ENCODE results near the gene CRYBG1. TPM values are rescaled to one million over a fixed set of nuclear protein-coding genes. Genes with fewer than 3 reads are reported as not detected.

CRYBG1 gene
- polyA plus RNA-seq, 2 of the 4 experiments (the other 2 are of a cell fraction): 0.31 to 0.37 TPM

DNA sequence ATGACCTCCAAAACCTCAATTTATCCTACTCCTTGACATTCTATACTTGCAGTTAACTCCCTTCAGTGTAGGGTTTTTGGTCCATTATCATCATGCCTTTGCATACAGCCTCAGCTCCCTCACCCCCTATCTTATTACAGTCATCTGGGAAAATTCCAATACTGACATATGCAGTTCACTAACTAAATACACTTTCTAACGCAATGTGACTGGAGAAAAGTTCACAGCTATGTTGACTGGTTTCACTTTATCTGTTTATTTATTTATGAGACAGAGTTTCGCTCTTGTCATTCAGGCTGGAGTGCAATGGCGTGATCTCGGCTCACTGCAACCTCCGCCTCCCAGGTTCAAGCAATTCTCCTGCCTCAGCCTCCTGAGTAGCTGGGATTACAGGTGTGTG is 64.9 kb downstream of the CRYBG1 start:
- WGBS (ENCODE audit: missing lambda C conversion rate): 84% methylated on average over 5 of the region's 5 CpGs
- CTCF ChIA-PET: no interaction called here

DNA sequence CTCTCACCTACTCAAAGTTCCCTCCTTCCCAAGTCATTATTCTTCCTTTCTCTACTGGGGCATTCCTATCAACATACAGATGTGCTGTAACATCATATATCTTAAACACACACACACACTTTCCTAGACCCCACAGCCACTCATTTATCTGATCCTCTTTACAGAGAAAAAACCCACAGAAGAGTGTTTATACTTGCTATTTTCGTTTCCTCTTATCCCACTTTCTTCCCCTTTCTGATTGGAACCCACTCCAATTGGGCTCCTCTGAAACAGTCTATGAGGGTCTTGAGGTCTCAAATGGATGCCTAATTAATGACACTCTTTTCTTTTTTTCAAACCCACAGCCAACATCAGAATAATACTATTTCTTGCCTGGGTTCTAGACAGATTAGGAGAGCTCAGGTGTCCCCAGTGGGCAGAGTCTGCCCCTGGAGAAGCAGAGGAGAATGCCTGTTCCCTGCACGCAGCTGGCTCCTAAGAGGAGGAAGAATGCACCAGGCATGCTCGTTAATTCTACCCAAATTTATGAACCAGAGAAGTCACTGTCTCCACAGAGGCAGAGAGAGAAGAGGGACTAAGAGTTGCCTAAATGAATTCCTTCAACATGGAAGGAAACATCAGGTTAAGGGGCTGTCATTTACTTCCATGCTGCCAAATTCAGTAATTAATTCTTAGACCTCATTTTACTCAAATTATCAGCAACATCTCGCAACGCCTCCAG is 65.9 kb downstream of the CRYBG1 start:
- FAIRE-seq (no peak), DNase-seq (ENCODE audit: low read depth in 1 of 2, low spot score in 1 of 2) (no peak), ATAC-seq (no peak)
- ChIA-PET CTCF (interaction anchor here (1.6 kb wide), 1 partner anchor 66 kb away, joined by 4 read pairs; the partner anchor contains the start of gene CRYBG1), POLR2A (no interaction called here)
- H3K9me3 ChIP-seq: no peaks in the 10 kb centered on the region
- TF ChIP-seq CHD4 (IDR thresholded peaks at IDR 0.05; ENCODE audit: borderline replicate concordance): no peak
- TF ChIP-seq, protein P1, sequence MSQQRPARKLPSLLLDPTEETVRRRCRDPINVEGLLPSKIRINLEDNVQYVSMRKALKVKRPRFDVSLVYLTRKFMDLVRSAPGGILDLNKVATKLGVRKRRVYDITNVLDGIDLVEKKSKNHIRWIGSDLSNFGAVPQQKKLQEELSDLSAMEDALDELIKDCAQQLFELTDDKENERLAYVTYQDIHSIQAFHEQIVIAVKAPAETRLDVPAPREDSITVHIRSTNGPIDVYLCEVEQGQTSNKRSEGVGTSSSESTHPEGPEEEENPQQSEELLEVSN (IDR thresholded peaks at IDR 0.05; ENCODE audit: borderline replicate concordance, low read depth): no peak
- TF ChIP-seq, protein P2, sequence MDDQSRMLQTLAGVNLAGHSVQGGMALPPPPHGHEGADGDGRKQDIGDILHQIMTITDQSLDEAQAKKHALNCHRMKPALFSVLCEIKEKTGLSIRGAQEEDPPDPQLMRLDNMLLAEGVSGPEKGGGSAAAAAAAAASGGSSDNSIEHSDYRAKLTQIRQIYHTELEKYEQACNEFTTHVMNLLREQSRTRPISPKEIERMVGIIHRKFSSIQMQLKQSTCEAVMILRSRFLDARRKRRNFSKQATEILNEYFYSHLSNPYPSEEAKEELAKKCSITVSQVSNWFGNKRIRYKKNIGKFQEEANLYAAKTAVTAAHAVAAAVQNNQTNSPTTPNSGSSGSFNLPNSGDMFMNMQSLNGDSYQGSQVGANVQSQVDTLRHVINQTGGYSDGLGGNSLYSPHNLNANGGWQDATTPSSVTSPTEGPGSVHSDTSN (IDR thresholded peaks at IDR 0.05): no peak
- TF ChIP-seq, protein P3, sequence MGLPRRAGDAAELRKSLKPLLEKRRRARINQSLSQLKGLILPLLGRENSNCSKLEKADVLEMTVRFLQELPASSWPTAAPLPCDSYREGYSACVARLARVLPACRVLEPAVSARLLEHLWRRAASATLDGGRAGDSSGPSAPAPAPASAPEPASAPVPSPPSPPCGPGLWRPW (IDR thresholded peaks at IDR 0.05): no peak
- TF ChIP-seq, protein P4, sequence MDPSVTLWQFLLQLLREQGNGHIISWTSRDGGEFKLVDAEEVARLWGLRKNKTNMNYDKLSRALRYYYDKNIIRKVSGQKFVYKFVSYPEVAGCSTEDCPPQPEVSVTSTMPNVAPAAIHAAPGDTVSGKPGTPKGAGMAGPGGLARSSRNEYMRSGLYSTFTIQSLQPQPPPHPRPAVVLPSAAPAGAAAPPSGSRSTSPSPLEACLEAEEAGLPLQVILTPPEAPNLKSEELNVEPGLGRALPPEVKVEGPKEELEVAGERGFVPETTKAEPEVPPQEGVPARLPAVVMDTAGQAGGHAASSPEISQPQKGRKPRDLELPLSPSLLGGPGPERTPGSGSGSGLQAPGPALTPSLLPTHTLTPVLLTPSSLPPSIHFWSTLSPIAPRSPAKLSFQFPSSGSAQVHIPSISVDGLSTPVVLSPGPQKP (IDR thresholded peaks at IDR 0.05; ENCODE audit: low read depth, low read length): no peak
- TF ChIP-seq CBX8 (IDR thresholded peaks at IDR 0.05): no peak
- no peak for TF ChIP-seq KDM1A (IDR thresholded peaks at IDR 0.05; ENCODE audit: low read depth)
- TF ChIP-seq EHF (CRISPR knock-in tag; IDR thresholded peaks at IDR 0.05): no peak
- TF ChIP-seq CHD2 (IDR thresholded peaks at IDR 0.05; ENCODE audit: low read length, partially characterized antibody): no peak
- no peak for TF ChIP-seq CEBPB (IDR thresholded peaks at IDR 0.05)
- TF ChIP-seq SMC3 (IDR thresholded peaks at IDR 0.05): no peak
- no peak for TF ChIP-seq ZSCAN20 (CRISPR knock-in tag; IDR thresholded peaks at IDR 0.05)
- no peak for TF ChIP-seq JUN (IDR thresholded peaks at IDR 0.05)
- no peak for TF ChIP-seq EHMT2 (IDR thresholded peaks at IDR 0.05; ENCODE audit: low read depth)
- no peak overlapping the region for H3K4me3 ChIP-seq
- no peaks in the 10 kb centered on the region for H3K4me1 ChIP-seq
- 46% methylated on average over 5 of the region's 5 CpGs for WGBS (ENCODE audit: missing lambda C conversion rate)
- H3K27ac ChIP-seq: no peak overlapping the region
- H3K4me2 ChIP-seq: no peak overlapping the region

More for the DNA sequence above, 64.9 kb downstream of the CRYBG1 start:
- ATAC-seq: no peak
- no peak for TF ChIP-seq ZNF302 (CRISPR knock-in tag; IDR thresholded peaks at IDR 0.05)
- no peak for TF ChIP-seq RARB (CRISPR knock-in tag; IDR thresholded peaks at IDR 0.05)
- no peak for TF ChIP-seq EHMT2 (IDR thresholded peaks at IDR 0.05; ENCODE audit: low read depth)
- TF ChIP-seq, protein P5, sequence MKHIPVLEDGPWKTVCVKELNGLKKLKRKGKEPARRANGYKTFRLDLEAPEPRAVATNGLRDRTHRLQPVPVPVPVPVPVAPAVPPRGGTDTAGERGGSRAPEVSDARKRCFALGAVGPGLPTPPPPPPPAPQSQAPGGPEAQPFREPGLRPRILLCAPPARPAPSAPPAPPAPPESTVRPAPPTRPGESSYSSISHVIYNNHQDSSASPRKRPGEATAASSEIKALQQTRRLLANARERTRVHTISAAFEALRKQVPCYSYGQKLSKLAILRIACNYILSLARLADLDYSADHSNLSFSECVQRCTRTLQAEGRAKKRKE (CRISPR knock-in tag; IDR thresholded peaks at IDR 0.05; ENCODE audit: low read depth): no peak
- no peak overlapping the region for H3K27ac ChIP-seq
- H3K4me2 ChIP-seq: no peak overlapping the region
- no peak overlapping the region for H3K4me3 ChIP-seq
- no peak for FAIRE-seq
- no peak for DNase-seq (ENCODE audit: low read depth in 1 of 2, low spot score in 1 of 2)
- POLR2A ChIA-PET: no interaction called here
- H3K9me3 ChIP-seq: no peaks in the 10 kb centered on the region
- no peaks in the 10 kb centered on the region for H3K4me1 ChIP-seq

- ATAC-seq: no peak
- CTCF ChIA-PET: interaction anchor here (1.7 kb wide), 1 partner anchor 136 kb away, joined by 4 read pairs; no protein-coding TSS in a partner anchor
- TF ChIP-seq ZNF302 (CRISPR knock-in tag; IDR thresholded peaks at IDR 0.05): no peak
- no peak for TF ChIP-seq HDAC2 (IDR thresholded peaks at IDR 0.05)
- no peak for TF ChIP-seq MAX (IDR thresholded peaks at IDR 0.05)
- TF ChIP-seq CBX2 (IDR thresholded peaks at IDR 0.05; ENCODE audit: borderline replicate concordance, low read depth): no peak
- TF ChIP-seq, protein P2 (IDR thresholded peaks at IDR 0.05): no peak
- TF ChIP-seq, protein P6, sequence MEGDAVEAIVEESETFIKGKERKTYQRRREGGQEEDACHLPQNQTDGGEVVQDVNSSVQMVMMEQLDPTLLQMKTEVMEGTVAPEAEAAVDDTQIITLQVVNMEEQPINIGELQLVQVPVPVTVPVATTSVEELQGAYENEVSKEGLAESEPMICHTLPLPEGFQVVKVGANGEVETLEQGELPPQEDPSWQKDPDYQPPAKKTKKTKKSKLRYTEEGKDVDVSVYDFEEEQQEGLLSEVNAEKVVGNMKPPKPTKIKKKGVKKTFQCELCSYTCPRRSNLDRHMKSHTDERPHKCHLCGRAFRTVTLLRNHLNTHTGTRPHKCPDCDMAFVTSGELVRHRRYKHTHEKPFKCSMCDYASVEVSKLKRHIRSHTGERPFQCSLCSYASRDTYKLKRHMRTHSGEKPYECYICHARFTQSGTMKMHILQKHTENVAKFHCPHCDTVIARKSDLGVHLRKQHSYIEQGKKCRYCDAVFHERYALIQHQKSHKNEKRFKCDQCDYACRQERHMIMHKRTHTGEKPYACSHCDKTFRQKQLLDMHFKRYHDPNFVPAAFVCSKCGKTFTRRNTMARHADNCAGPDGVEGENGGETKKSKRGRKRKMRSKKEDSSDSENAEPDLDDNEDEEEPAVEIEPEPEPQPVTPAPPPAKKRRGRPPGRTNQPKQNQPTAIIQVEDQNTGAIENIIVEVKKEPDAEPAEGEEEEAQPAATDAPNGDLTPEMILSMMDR (IDR thresholded peaks at IDR 0.05): no peak
- TF ChIP-seq, protein P5 (CRISPR knock-in tag; IDR thresholded peaks at IDR 0.05; ENCODE audit: low read depth): no peak
- no peak for TF ChIP-seq ZC3H11A (IDR thresholded peaks at IDR 0.05)
- no peak for TF ChIP-seq HOXA7 (CRISPR knock-in tag; IDR thresholded peaks at IDR 0.05)
- no peak for TF ChIP-seq GATA3 (IDR thresholded peaks at IDR 0.05; ENCODE audit: borderline replicate concordance)
- no peak for TF ChIP-seq RAD21 (conservative IDR thresholded peaks at IDR 0.05 in 1 of 2, IDR thresholded peaks at IDR 0.05 in 1 of 2)
- no peak for TF ChIP-seq JUNB (IDR thresholded peaks at IDR 0.05)
These were observed 69.9 kb downstream of the CRYBG1 start for GRCh38 chr6:106430466-106430865.

More at GRCh38 chr6:106430466-106430865, 69.9 kb downstream of the CRYBG1 start:
- FAIRE-seq: no peak
- no peaks in the 10 kb centered on the region for H3K4me1 ChIP-seq
- no peak overlapping the region for H3K4me3 ChIP-seq
- H3K4me2 ChIP-seq: no peak overlapping the region
- H3K27ac ChIP-seq: no peak overlapping the region
- H3K9me3 ChIP-seq: no peaks in the 10 kb centered on the region
- POLR2A ChIA-PET: no interaction called here
- DNase-seq (ENCODE audit: low read depth in 1 of 2, low spot score in 1 of 2): no peak
- WGBS (ENCODE audit: missing lambda C conversion rate): 75% methylated on average over 7 of the region's 7 CpGs

Data from A549 (cell line).